Natural killer cell (primary cell): ENCODE results near the gene SNUPN. TPM values are rescaled to one million over a fixed set of nuclear protein-coding genes. Genes with fewer than 3 reads are reported as not detected.
"Not testable (repeated sequence)": the region's sequence is repeated elsewhere in the genome, so short reads cannot be mapped to it uniquely, and the experiment has no call there.

ENCODE experiments used
- ATAC-seq, 3 donors: fragments of 150-1000 bp in 2 of 3; fragments of 200-7000 bp in 1 of 3; cut with Tn5 transposase; 1 replicate in 1 of 3; 2 replicates in 2 of 3; pipeline ENCODE4 v1.10.0; 2021; ENCODE audit warnings: mild to moderate bottlenecking in 2 of 3, moderate library complexity in 2 of 3
- DNase-seq, 2 donors: peaks; one replicate each; pipeline versions ENCODE4 v3.0.0 to v3.0.0-alpha.2; 2013 to 2021; ENCODE audit warnings: mixed read lengths in 1 of 2
- H3K27ac ChIP-seq: one replicate; pipeline ENCODE4 v1.5.1; 2013; ENCODE audit warnings: mild to moderate bottlenecking, low read length
- H3K27me3 ChIP-seq: one replicate; pipeline ENCODE4 v1.6.1; 2013; ENCODE audit warnings: low read length; ENCODE audit not compliant: control insufficient read depth, insufficient read depth
- H3K36me3 ChIP-seq: one replicate; pipeline ENCODE4 v1.6.1; 2013; ENCODE audit warnings: low read length; ENCODE audit not compliant: control insufficient read depth, insufficient read depth
- H3K4me1 ChIP-seq: one replicate; pipeline ENCODE4 v1.6.1; 2013; ENCODE audit warnings: low read length; ENCODE audit not compliant: control insufficient read depth, insufficient read depth
- H3K4me3 ChIP-seq: one replicate; pipeline ENCODE4 v1.5.1; 2013; ENCODE audit warnings: low read length
- H3K9me3 ChIP-seq: one replicate; pipeline ENCODE4 v1.6.1; 2013; ENCODE audit warnings: low read length; ENCODE audit not compliant: control insufficient read depth, insufficient read depth
- H3K27ac Mint-ChIP-seq, 2 donors: one replicate each; pipeline ENCODE4 v1.8.0; 2022; ENCODE audit warnings: mild to moderate bottlenecking in 2 of 2, mixed read lengths in 2 of 2, moderate library complexity in 1 of 2
- H3K27me3 Mint-ChIP-seq, 2 donors: one replicate each; pipeline ENCODE4 v1.8.0; 2022; ENCODE audit warnings: low read depth in 2 of 2, mixed read lengths in 2 of 2
- H3K36me3 Mint-ChIP-seq: one replicate; pipeline ENCODE4 v1.8.0; 2022; ENCODE audit warnings: mixed read lengths
- H3K4me1 Mint-ChIP-seq, 2 donors: one replicate each; pipeline ENCODE4 v1.8.0; 2022; ENCODE audit warnings: mixed read lengths in 2 of 2
- H3K4me3 Mint-ChIP-seq: one replicate; pipeline ENCODE4 v1.8.0; 2022; ENCODE audit warnings: mild to moderate bottlenecking, moderate library complexity, mixed read lengths
- H3K9me3 Mint-ChIP-seq, 2 donors: one replicate each; pipeline ENCODE4 v1.8.0; 2022; ENCODE audit warnings: mixed read lengths in 2 of 2
- WGBS: methylation state at CpG from one replicate; pipeline ENCODE4 v1.1.7; 2013; ENCODE audit warnings: missing lambda C conversion rate; ENCODE audit not compliant: insufficient coverage; 5-methylcytosine and 5-hydroxymethylcytosine counted together
- intact Hi-C: fragments of 100-400 bp; cut with micrococcal nuclease; formaldehyde crosslinking; loops from one replicate; pipeline ENCODE4 v1.14.2; 2022
- total RNA-seq, 4 donors: library from RNA; stranded (reverse); fragments of 120-200 nt in 1 of 4; gene quantifications; one replicate each; pipeline versions ENCODE4 v1.2.3 to v1.2.4, GENCODE V29; 2013 to 2022
- TF ChIP-seq, protein P1 (sequence below): fragments of 200-600 bp; IDR thresholded peaks from one replicate; pipeline ENCODE4 v1.8.0; 2022; ENCODE audit warnings: antibody characterized with exemption

The SNUPN gene
- total RNA-seq, 3 donors from 2014 or later (not counting 1 experiment from before 2014, with no cell fraction given): 13.8 to 20.7 (median 14.8) TPM

DNA sequence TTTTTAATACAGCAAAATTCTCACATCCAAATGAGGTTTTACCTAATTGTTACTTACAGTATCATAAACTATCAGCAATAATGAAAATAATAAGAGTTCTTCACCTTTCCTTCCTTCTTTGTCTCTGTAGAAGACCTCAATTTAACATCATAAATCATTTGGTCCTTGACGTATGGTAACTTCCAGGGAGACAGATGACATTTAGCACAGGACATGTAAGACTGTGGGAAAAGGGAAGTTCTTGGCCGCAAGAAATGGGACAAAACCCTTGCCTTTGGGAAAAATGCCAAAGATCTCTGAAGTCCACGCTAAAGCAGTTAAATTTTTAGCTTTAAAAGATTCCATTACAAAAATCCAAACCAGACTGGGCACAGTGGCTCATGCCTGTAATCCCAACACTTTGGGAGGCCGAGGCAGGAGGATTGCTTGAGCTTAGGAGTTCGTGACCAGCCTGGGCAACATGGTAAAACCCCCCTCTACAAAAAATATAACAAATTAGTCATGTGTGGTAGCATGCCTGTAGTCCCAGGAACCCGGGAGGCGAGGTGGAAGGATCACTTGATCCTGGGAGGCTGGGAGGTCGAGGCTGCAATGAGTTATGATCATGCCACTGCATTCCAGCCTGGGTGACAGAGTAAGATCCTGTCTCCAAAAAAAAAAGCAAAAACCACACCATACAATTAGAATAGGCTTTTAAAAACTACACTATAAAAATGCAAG, 55.2 kb downstream of the SNUPN start:
- Mint-ChIP-seq H3K9me3 (no peaks in the 10 kb centered on the region), H3K27me3 (no peaks in the 10 kb centered on the region), H3K4me1 (peaks cover 18 to 34% of the 10 kb centered on the region in 2 donors), H3K36me3 (no peaks in the 10 kb centered on the region), H3K27ac (no peak overlapping the region), H3K4me3 (no peak overlapping the region)
- TF ChIP-seq, protein P1, sequence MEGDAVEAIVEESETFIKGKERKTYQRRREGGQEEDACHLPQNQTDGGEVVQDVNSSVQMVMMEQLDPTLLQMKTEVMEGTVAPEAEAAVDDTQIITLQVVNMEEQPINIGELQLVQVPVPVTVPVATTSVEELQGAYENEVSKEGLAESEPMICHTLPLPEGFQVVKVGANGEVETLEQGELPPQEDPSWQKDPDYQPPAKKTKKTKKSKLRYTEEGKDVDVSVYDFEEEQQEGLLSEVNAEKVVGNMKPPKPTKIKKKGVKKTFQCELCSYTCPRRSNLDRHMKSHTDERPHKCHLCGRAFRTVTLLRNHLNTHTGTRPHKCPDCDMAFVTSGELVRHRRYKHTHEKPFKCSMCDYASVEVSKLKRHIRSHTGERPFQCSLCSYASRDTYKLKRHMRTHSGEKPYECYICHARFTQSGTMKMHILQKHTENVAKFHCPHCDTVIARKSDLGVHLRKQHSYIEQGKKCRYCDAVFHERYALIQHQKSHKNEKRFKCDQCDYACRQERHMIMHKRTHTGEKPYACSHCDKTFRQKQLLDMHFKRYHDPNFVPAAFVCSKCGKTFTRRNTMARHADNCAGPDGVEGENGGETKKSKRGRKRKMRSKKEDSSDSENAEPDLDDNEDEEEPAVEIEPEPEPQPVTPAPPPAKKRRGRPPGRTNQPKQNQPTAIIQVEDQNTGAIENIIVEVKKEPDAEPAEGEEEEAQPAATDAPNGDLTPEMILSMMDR: no peak
- DNase-seq (no peak), ATAC-seq (no peak)
- no peaks in the 10 kb centered on the region for H3K36me3 ChIP-seq
- intact Hi-C loops: loop anchor here (10.0 kb wide), 1 partner anchor 55 kb away; the partner anchor contains the start of gene SNUPN
- H3K27me3 ChIP-seq: no peaks in the 10 kb centered on the region
- 93% methylated on average over 7 of the region's 8 CpGs for WGBS
- no peaks in the 10 kb centered on the region for H3K9me3 ChIP-seq
- no peaks in the 10 kb centered on the region for H3K4me1 ChIP-seq
- no peak overlapping the region for H3K4me3 ChIP-seq
- H3K27ac ChIP-seq: no peak overlapping the region

DNA sequence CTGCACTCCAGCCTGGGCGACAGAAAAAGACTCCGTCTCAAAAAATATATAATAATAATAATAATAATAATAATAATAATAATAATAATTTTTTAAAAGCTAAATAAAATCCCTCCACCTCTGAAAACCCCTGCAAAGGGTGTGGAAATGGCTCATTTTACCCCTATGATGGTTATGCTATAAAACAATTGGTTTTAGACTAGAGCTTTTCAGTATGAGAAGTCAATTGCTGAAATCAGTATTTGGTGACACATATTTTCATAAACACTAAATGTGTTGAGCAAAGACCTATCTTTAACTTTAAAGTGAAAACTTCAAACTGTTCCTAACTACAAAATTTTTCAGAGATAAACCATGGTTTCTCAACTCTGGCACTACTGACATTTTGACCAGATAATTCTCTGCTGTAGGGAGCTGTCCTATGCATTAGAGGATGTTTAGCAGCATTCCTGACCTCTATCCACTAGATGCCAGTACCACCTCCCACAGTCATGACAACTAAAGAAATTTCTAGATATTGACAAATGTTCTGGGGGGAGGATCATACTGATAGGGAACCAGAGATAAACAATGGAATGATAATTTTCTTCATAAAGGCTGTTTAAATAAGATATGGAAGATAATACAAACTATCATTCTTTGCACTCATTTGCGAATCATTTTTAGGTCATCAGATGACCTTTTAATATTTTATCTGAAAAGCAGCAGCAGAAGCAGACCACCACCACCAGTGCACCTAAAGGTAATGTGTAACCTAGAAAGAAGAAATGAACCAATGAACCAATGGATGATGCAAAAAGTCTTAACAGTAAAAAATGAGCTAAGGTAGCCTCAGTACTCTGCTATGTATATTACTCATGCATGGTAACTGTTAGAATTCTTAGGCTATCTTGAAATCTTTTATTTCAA, 60.2 kb downstream of the SNUPN start:
- no peak overlapping the region for H3K4me3 Mint-ChIP-seq

GRCh38 chr15:75561888-75562287, 63.6 kb downstream of the SNUPN start:
- Mint-ChIP-seq H3K4me1 (peaks cover 0 to 19% of the 10 kb centered on the region in 2 donors), H3K9me3 (no peaks in the 10 kb centered on the region), H3K36me3 (no peaks in the 10 kb centered on the region), H3K27me3 (no peaks in the 10 kb centered on the region), H3K27ac (no peak overlapping the region), H3K4me3 (no peak overlapping the region)
- Histone ChIP-seq H3K36me3 (no peaks in the 10 kb centered on the region), H3K9me3 (no peaks in the 10 kb centered on the region), H3K4me1 (no peaks in the 10 kb centered on the region), H3K27ac (no peak overlapping the region), H3K27me3 (no peaks in the 10 kb centered on the region), H3K4me3 (no peak overlapping the region)
- ATAC-seq: no peak
- DNase-seq: no peak
- TF ChIP-seq, protein P1: no peak
- WGBS: 98% methylated on average over 3 of the region's 5 CpGs
- intact Hi-C loops: no loop called here

More for the DNA sequence above, 60.2 kb downstream of the SNUPN start:
- ATAC-seq (no peak), DNase-seq (no peak)
- no peaks in the 10 kb centered on the region for H3K27me3 Mint-ChIP-seq
- no peaks in the 10 kb centered on the region for H3K9me3 Mint-ChIP-seq
- no peaks in the 10 kb centered on the region for H3K36me3 Mint-ChIP-seq
- no peak overlapping the region for H3K27ac ChIP-seq
- 100% methylated on average over 1 of the region's 3 CpGs for WGBS
- peak overlapping the region in 1 of 2 donors; percentile 23 for H3K27ac Mint-ChIP-seq
- intact Hi-C loops: no loop called here
- no peaks in the 10 kb centered on the region for H3K27me3 ChIP-seq
- H3K4me1 Mint-ChIP-seq: peaks cover 0 to 29% of the 10 kb centered on the region in 2 donors
- no peaks in the 10 kb centered on the region for H3K4me1 ChIP-seq
- TF ChIP-seq, protein P1: no peak
- H3K36me3 ChIP-seq: no peaks in the 10 kb centered on the region
- H3K4me3 ChIP-seq: no peak overlapping the region
- H3K9me3 ChIP-seq: no peaks in the 10 kb centered on the region

- H3K4me3 Mint-ChIP-seq, intact Hi-C loops, H3K4me3 ChIP-seq, H3K36me3 ChIP-seq, H3K9me3 ChIP-seq, H3K27me3 Mint-ChIP-seq, H3K36me3 Mint-ChIP-seq, DNase-seq, H3K27me3 ChIP-seq, ATAC-seq, H3K27ac ChIP-seq, H3K4me1 ChIP-seq, H3K9me3 Mint-ChIP-seq, H3K27ac Mint-ChIP-seq: not testable (repeated sequence)
- 100% methylated on average over 3 of the region's 6 CpGs for WGBS
- H3K4me1 Mint-ChIP-seq: peaks cover 0 to 23% of the 10 kb centered on the region in 2 donors
These were observed 66.2 kb downstream of the SNUPN start for GRCh38 chr15:75559360-75559759.

DNA sequence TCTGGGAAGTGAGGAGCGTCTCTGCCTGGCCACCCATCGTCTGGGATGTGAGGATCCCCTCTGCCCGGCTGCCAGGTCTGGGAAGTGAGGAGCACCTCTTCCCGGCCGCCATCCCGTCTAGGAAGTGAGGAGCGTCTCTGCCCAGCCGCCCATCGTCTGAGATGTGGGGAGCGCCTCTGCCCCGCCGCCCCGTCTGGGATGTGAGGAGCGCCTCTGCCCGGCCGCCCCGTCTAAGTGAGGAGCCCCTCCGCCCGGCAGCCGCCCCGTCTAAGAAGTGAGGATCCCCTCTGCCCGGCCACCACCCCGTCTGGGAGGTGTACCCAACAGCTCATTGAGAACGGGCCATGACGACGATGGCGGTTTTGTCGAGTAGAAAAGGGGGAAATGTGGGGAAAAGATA, 66.6 kb downstream of the SNUPN start:
- intact Hi-C loops, ATAC-seq, H3K9me3 Mint-ChIP-seq, H3K27ac ChIP-seq, H3K36me3 Mint-ChIP-seq, H3K4me3 Mint-ChIP-seq, H3K4me3 ChIP-seq, H3K9me3 ChIP-seq, H3K27ac Mint-ChIP-seq, DNase-seq, H3K4me1 ChIP-seq, H3K27me3 ChIP-seq, H3K27me3 Mint-ChIP-seq, H3K36me3 ChIP-seq: not testable (repeated sequence)
- 100% methylated on average over 17 of the region's 28 CpGs for WGBS
- peaks cover 0 to 23% of the 10 kb centered on the region in 2 donors for H3K4me1 Mint-ChIP-seq
